GM12878 (cell line): Measurements from ENCODE around the gene ERCC3. TPM values are rescaled to one million over a fixed set of nuclear protein-coding genes. Genes with fewer than 3 reads are reported as not detected.

Experiments
- ATAC-seq: fragments of 200-7000 bp; cut with Tn5 transposase; 3 replicates; pipeline ENCODE4 v1.9.1; 2020; ENCODE audit warnings: mild to moderate bottlenecking, moderate library complexity
- BruUV-seq: library from RNA; stranded (reverse); fragments of 400-500 nt; replicated peaks from 2 replicates; lab custom pipeline; 2021; lab: Mats Ljungman, UMichigan
- CTCF ChIA-PET: fragments of 300-600 bp; sonication (Branson Sonifier 250); formaldehyde crosslinking; extraction: SDS; loops from one replicate; lab custom pipeline; 2021; ENCODE audit warnings: inconsistent platforms; lab: Yijun Ruan, JAX
- POLR2A ChIA-PET: fragments of 350-600 bp; formaldehyde crosslinking; extraction: SDS; loops from one replicate; lab custom pipeline; 2021; ENCODE audit warnings: inconsistent platforms; lab: Charles Lee
- RAD21 ChIA-PET: fragments of 300-600 bp; sonication (Branson Sonifier 250); formaldehyde crosslinking; loops from one replicate; lab custom pipeline; 2023; ENCODE audit warnings: antibody characterized with exemption; ENCODE audit not compliant: unreplicated experiment; lab: Charles Lee
- SMC1A ChIA-PET: fragments of 300-600 bp; sonication (Branson Sonifier 250); formaldehyde crosslinking; loops from one replicate; lab custom pipeline; 2023; ENCODE audit not compliant: unreplicated experiment, uncharacterized antibody; lab: Charles Lee
- DNase-seq: peaks from one replicate; pipeline ENCODE4 v3.0.0-alpha.2; 2011; ENCODE audit warnings: low read depth, low spot score
- FAIRE-seq: peaks from 3 replicates; lab custom pipeline; 2011; peaks lifted over from hg19 to GRCh38; lab: Jason Lieb, UNC
- H2AFZ ChIP-seq: 2 replicates; pipeline ENCODE4 v1.6.0; 2011; ENCODE audit warnings: low read depth, low read length, control low read depth; ENCODE audit not compliant: control insufficient read depth
- H3K27ac ChIP-seq: 2 replicates; pipeline ENCODE4 v1.5.1; 2011; ENCODE audit warnings: control low read depth; ENCODE audit not compliant: control insufficient read depth, insufficient read depth
- H3K27me3 ChIP-seq, 2 experiments: replicated peaks in 1 of 2; 2 replicates each; pipeline versions ENCODE4 v1.6.0 to v1.6.1; 2011; ENCODE audit warnings: low read length in 1 of 2; ENCODE audit not compliant: control insufficient read depth in 2 of 2, insufficient read depth in 2 of 2
- H3K36me3 ChIP-seq, 2 experiments: 2 replicates each; pipeline ENCODE4 v1.5.1; 2011; ENCODE audit warnings: low read length in 1 of 2; ENCODE audit not compliant: control insufficient read depth in 2 of 2, insufficient read depth in 2 of 2
- H3K4me1 ChIP-seq: 2 replicates; pipeline ENCODE4 v1.6.1; 2011; ENCODE audit warnings: mild to moderate bottlenecking, low read length, moderate library complexity, mixed read lengths; ENCODE audit not compliant: control insufficient read depth, insufficient read depth
- H3K4me2 ChIP-seq: 2 replicates; pipeline ENCODE4 v1.6.0; 2011; ENCODE audit warnings: control low read depth; ENCODE audit not compliant: control insufficient read depth, insufficient read depth
- H3K4me3 ChIP-seq: fragments of 200-600 bp; sonication (generic); 2 replicates; pipeline ENCODE4 v1.5.1; 2016
- H3K79me2 ChIP-seq: 2 replicates; pipeline ENCODE4 v1.6.0; 2011; ENCODE audit warnings: low read length; ENCODE audit not compliant: control insufficient read depth, insufficient read depth
- H3K9ac ChIP-seq: 2 replicates; pipeline ENCODE4 v1.8.0; 2011; ENCODE audit warnings: low read length, control low read depth, mixed read lengths; ENCODE audit not compliant: control insufficient read depth, insufficient read depth
- H3K9me3 ChIP-seq: replicated peaks from 3 replicates; pipeline ENCODE4 v1.5.1; 2011; ENCODE audit warnings: mild to moderate bottlenecking, low read length; ENCODE audit not compliant: control insufficient read depth, insufficient read depth
- H4K20me1 ChIP-seq: 2 replicates; pipeline ENCODE4 v1.6.0; 2011; ENCODE audit not compliant: control insufficient read depth, insufficient read depth
- BACH1 ChIP-seq: fragments of 450-650 bp; IDR thresholded peaks from 2 replicates; pipeline ENCODE4 v1.6.1; 2017; ENCODE audit warnings: mild to moderate bottlenecking, borderline replicate concordance
- BCL11A ChIP-seq: IDR thresholded peaks from 2 replicates; pipeline ENCODE4 v1.6.1; 2011; ENCODE audit warnings: low read depth, low read length
- GATAD2B ChIP-seq: fragments of 450-650 bp; conservative IDR thresholded peaks from 2 replicates; pipeline ENCODE4 v1.6.1; 2017; ENCODE audit warnings: low read depth, mild to moderate bottlenecking, moderate library complexity
- IKZF2 ChIP-seq, 2 experiments: fragments of 450-650 bp; IDR thresholded peaks; 2 replicates each; pipeline ENCODE4 v1.6.1; 2017; ENCODE audit warnings: mild to moderate bottlenecking in 2 of 2, moderate library complexity in 2 of 2
- KDM1A ChIP-seq: fragments of 200-600 bp; sonication (generic); IDR thresholded peaks from 2 replicates; pipeline ENCODE4 v1.6.1; 2016; ENCODE audit warnings: borderline replicate concordance
- MYB ChIP-seq: fragments of 150-350 bp; IDR thresholded peaks from 2 replicates; pipeline ENCODE4 v1.6.1; 2014; ENCODE audit warnings: mild to moderate bottlenecking, low read depth, low read length, borderline replicate concordance
- NFXL1 ChIP-seq: fragments of 450-650 bp; IDR thresholded peaks from 2 replicates; pipeline ENCODE4 v1.6.1; 2017; ENCODE audit warnings: antibody characterized with exemption, mild to moderate bottlenecking, borderline replicate concordance
- RUNX3 ChIP-seq: IDR thresholded peaks from 2 replicates; pipeline ENCODE4 v1.6.1; 2012; ENCODE audit warnings: low read length, inconsistent platforms
- TBL1XR1 ChIP-seq: IDR thresholded peaks from 2 replicates; pipeline ENCODE4 v1.6.1; 2012; ENCODE audit warnings: low read depth, low read length, improper control_type of control experiment
- WGBS: methylation state at CpG from one replicate; pipeline ENCODE4 v1.1.6; 2016; ENCODE audit warnings: low lambda C conversion rate; ENCODE audit not compliant: insufficient replicate concordance, insufficient coverage; ENCODE audit errors: missing lambda C conversion rate; 5-methylcytosine and 5-hydroxymethylcytosine counted together
- in situ Hi-C: fragments of 300-500 bp; cut with MboI; formaldehyde crosslinking; loops from 9 replicates; pipeline ENCODE4 v1.14.3; 2018; ENCODE audit warnings: mixed read lengths
- intact Hi-C: fragments of 100-400 bp; cut with micrococcal nuclease; formaldehyde crosslinking; loops from one replicate; pipeline ENCODE4 v1.14.2; 2022; ENCODE audit not compliant: unreplicated experiment
- polyA plus RNA-seq, 11 experiments: library from polyadenylated mRNA; depleted of rRNA in 4 of 11; unstranded in 6 of 11; stranded (reverse) in 5 of 11; fragments of >200 nt; fragmentation: Nextera tagmentation in 4 of 11; fragmentation: Illumina TruSeq in 1 of 11; extraction: Ambion mirVana in 4 of 11; extraction: Trizol in 1 of 11; gene quantifications; 1 replicate in 1 of 11; 2 replicates in 10 of 11; pipeline versions ENCODE4 v1.2.1 to v1.2.3, GENCODE V29; 2011 to 2016; ENCODE audit warnings: inconsistent platforms in 2 of 11, missing spikeins in 2 of 11, low read depth in 1 of 11
- total RNA-seq, 4 experiments: library from RNA; depleted of rRNA in 3 of 4; stranded (reverse); fragments of >200 nt in 3 of 4; fragmentation: Illumina TruSeq in 1 of 4; extraction: Trizol in 1 of 4; gene quantifications; 2 replicates each; pipeline versions ENCODE4 v1.2.1 to v1.2.3, GENCODE V29; 2013 to 2021
- TF ChIP-seq, protein P1 (sequence below): IDR thresholded peaks from 2 replicates; pipeline ENCODE4 v1.6.1; 2012; ENCODE audit warnings: low read depth, low read length, improper control_type of control experiment
- TF ChIP-seq, protein P2 (sequence below): fragments of 450-650 bp; IDR thresholded peaks from 2 replicates; pipeline ENCODE4 v1.6.1; 2016; ENCODE audit warnings: mild to moderate bottlenecking
- TF ChIP-seq, protein P3 (sequence below): fragments of 450-650 bp; IDR thresholded peaks from 2 replicates; pipeline ENCODE4 v1.6.1; 2017; ENCODE audit warnings: mild to moderate bottlenecking, low read depth, inconsistent platforms; ENCODE audit not compliant: poor library complexity, severe bottlenecking
- TF ChIP-seq, protein P4 (sequence below): IDR thresholded peaks from 2 replicates; pipeline ENCODE4 v1.6.1; 2012; ENCODE audit warnings: low read depth, low read length, improper control_type of control experiment

The ERCC3 gene
- total and polyA plus RNA-seq, 10 of the 15 experiments (the other 5 are each of a cell fraction or from before 2014, with no cell fraction given) = 17.1 to 64.8 (median 42.8) TPM

DNA sequence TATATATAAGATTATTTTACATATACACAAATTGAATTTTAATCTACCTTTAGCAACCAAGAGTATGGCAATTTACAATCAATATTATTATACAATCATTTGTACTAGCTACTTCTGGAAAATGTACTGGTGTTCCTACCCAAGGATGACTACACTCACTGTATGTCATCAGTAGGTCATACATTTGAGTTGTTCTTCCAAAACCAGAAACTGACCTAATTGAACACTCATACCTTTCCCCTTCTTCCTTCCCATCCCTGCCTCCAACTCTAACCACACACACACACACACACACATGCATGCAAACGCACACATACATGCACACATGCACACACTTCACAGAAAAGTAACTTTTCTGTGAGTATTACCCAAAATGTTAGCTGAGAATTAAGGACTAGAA, 8.2 kb upstream of the ERCC3 start:
- ATAC-seq (no peak), FAIRE-seq (no peak), DNase-seq (no peak)
- H2AFZ ChIP-seq = no peak overlapping the region
- RAD21 ChIA-PET = interaction anchor here (1.2 kb wide), 1 partner anchor 152 kb away, joined by 4 read pairs; no protein-coding TSS in a partner anchor
- TF ChIP-seq BACH1 = no peak
- no peak for TF ChIP-seq BCL11A
- TF ChIP-seq, protein P1, sequence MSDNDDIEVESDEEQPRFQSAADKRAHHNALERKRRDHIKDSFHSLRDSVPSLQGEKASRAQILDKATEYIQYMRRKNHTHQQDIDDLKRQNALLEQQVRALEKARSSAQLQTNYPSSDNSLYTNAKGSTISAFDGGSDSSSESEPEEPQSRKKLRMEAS = no peak
- no peak for TF ChIP-seq KDM1A
- TF ChIP-seq, protein P2, sequence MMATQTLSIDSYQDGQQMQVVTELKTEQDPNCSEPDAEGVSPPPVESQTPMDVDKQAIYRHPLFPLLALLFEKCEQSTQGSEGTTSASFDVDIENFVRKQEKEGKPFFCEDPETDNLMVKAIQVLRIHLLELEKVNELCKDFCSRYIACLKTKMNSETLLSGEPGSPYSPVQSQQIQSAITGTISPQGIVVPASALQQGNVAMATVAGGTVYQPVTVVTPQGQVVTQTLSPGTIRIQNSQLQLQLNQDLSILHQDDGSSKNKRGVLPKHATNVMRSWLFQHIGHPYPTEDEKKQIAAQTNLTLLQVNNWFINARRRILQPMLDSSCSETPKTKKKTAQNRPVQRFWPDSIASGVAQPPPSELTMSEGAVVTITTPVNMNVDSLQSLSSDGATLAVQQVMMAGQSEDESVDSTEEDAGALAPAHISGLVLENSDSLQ = no peak
- no peak for TF ChIP-seq NFXL1
- TF ChIP-seq, protein P3, sequence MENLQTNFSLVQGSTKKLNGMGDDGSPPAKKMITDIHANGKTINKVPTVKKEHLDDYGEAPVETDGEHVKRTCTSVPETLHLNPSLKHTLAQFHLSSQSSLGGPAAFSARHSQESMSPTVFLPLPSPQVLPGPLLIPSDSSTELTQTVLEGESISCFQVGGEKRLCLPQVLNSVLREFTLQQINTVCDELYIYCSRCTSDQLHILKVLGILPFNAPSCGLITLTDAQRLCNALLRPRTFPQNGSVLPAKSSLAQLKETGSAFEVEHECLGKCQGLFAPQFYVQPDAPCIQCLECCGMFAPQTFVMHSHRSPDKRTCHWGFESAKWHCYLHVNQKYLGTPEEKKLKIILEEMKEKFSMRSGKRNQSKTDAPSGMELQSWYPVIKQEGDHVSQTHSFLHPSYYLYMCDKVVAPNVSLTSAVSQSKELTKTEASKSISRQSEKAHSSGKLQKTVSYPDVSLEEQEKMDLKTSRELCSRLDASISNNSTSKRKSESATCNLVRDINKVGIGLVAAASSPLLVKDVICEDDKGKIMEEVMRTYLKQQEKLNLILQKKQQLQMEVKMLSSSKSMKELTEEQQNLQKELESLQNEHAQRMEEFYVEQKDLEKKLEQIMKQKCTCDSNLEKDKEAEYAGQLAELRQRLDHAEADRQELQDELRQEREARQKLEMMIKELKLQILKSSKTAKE = no peak
- TF ChIP-seq GATAD2B = no peak
- TF ChIP-seq, protein P4, sequence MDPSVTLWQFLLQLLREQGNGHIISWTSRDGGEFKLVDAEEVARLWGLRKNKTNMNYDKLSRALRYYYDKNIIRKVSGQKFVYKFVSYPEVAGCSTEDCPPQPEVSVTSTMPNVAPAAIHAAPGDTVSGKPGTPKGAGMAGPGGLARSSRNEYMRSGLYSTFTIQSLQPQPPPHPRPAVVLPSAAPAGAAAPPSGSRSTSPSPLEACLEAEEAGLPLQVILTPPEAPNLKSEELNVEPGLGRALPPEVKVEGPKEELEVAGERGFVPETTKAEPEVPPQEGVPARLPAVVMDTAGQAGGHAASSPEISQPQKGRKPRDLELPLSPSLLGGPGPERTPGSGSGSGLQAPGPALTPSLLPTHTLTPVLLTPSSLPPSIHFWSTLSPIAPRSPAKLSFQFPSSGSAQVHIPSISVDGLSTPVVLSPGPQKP = no peak
- no peak for TF ChIP-seq IKZF2 (IDR thresholded peaks at IDR 0.05)
- TF ChIP-seq TBL1XR1 = no peak
- no peak for TF ChIP-seq RUNX3
- no peak for TF ChIP-seq MYB
- TF ChIP-seq, all 136 proteins: peak for 0
- no peaks in the 10 kb centered on the region for H3K27me3 ChIP-seq
- SMC1A ChIA-PET = interaction anchor here (1.1 to 2.0 kb wide), 4 partner anchors 11 to 177 kb away, joined by 3 to 12 read pairs (median 4); no protein-coding TSS in a partner anchor
- no peak overlapping the region for H3K9ac ChIP-seq
- in situ Hi-C loops = no loop called here
- no peak overlapping the region for H3K4me2 ChIP-seq
- H3K9me3 ChIP-seq = no peaks in the 10 kb centered on the region
- H4K20me1 ChIP-seq = no peaks in the 10 kb centered on the region
- POLR2A ChIA-PET = interaction anchor here (0.6 kb wide), 1 partner anchor 557 kb away, joined by 5 read pairs; no protein-coding TSS in a partner anchor
- intact Hi-C loops = no loop called here
- no peaks in the 10 kb centered on the region for H3K79me2 ChIP-seq
- no peak overlapping the region for H3K4me3 ChIP-seq
- WGBS = 100% methylated on average over 1 of the region's 1 CpG
- BruUV-seq = no TSS peak
- H3K36me3 ChIP-seq = peaks cover 0 to 2% of the 10 kb centered on the region in 2 experiments; a peak in 1 of 4 replicates
- no peak overlapping the region for H3K27ac ChIP-seq
- CTCF ChIA-PET = interaction anchor here (0.9 to 1.5 kb wide), 3 partner anchors 9 to 177 kb away, joined by 3 to 5 read pairs (median 3); no protein-coding TSS in a partner anchor
- peaks cover 6% of the 10 kb centered on the region; the same call in 1 of the 2 replicates for H3K4me1 ChIP-seq
